LNCaP clone FGC (cell line): ENCODE results near the gene ZDHHC6.

ENCODE experiments used
- DNase-seq: peaks from one replicate; pipeline ENCODE4 v3.0.0-alpha.2; 2011; ENCODE audit warnings: low read depth
- H3K4me3 ChIP-seq: 2 replicates; pipeline ENCODE4 v1.5.1; 2011; ENCODE audit warnings: mild to moderate bottlenecking, low read depth, low read length, control low read depth
- CTCF ChIP-seq: IDR thresholded peaks from 2 replicates; pipeline ENCODE4 v1.5.1; 2012; ENCODE audit warnings: mild to moderate bottlenecking; ENCODE audit not compliant: control insufficient read depth, insufficient read depth; ENCODE audit errors: extremely low read depth

The ZDHHC6 gene

GRCh38 chr10:112446055-112446854, 459 bp downstream of the ZDHHC6 start:
- DNase-seq: no peak
- H3K4me3 ChIP-seq: peak overlapping the region; percentile 99
- no peak for TF ChIP-seq CTCF

- no peak overlapping the region for H3K4me3 ChIP-seq
- no peak for TF ChIP-seq CTCF
- DNase-seq: no peak
These were observed 4.7 kb downstream of the ZDHHC6 start for GRCh38 chr10:112442063-112442462.

GRCh38 chr10:112441520-112441919, 5.2 kb downstream of the ZDHHC6 start:
- H3K4me3 ChIP-seq: no peak overlapping the region
- no peak for DNase-seq
- TF ChIP-seq CTCF: no peak

GRCh38 chr10:112438356-112438755, 8.4 kb downstream of the ZDHHC6 start:
- DNase-seq: no peak
- H3K4me3 ChIP-seq: no peak overlapping the region
- no peak for TF ChIP-seq CTCF

- H3K4me3 ChIP-seq: no peak overlapping the region
- DNase-seq: peak; percentile 42
- TF ChIP-seq CTCF: peak; percentile 48
These were observed 11.6 kb downstream of the ZDHHC6 start for GRCh38 chr10:112434988-112435619.

GRCh38 chr10:112433136-112433535, 13.6 kb downstream of the ZDHHC6 start:
- no peak overlapping the region for H3K4me3 ChIP-seq
- TF ChIP-seq CTCF: no peak
- DNase-seq: no peak
